NCI-H1694 treated with DMSO at 0.1 percent for 48 hours (cell line): Measurements from ENCODE around the gene POLR3GL.
"Not testable (repeated sequence)": the region's sequence is repeated elsewhere in the genome, so short reads cannot be mapped to it uniquely, and the experiment has no call there.

Experiments
- DNase-seq: peaks from one replicate; lab custom pipeline; 2025; lab: John Stamatoyannopoulos, UW

Gene POLR3GL

DNA sequence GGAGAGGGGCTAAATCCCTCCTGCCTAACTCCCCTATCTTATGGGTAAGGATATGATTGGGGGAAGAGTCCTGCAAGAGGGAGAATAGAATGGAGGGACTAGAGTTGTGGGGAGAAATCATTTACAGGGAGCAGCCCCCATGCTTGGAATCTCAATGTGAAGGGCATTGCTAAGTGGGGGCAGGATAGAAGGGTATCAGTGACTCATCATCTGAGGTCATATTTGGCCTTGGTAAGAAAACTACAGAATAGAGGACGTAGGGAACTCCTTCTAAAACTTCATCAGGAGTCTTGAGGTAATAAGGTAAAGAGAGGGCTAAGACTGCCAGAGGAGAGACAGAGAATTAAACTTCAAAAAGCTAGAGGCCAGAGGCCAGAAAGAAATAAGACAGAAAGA, 56.6 kb downstream of the POLR3GL start:
- DNase-seq = no peak

DNA sequence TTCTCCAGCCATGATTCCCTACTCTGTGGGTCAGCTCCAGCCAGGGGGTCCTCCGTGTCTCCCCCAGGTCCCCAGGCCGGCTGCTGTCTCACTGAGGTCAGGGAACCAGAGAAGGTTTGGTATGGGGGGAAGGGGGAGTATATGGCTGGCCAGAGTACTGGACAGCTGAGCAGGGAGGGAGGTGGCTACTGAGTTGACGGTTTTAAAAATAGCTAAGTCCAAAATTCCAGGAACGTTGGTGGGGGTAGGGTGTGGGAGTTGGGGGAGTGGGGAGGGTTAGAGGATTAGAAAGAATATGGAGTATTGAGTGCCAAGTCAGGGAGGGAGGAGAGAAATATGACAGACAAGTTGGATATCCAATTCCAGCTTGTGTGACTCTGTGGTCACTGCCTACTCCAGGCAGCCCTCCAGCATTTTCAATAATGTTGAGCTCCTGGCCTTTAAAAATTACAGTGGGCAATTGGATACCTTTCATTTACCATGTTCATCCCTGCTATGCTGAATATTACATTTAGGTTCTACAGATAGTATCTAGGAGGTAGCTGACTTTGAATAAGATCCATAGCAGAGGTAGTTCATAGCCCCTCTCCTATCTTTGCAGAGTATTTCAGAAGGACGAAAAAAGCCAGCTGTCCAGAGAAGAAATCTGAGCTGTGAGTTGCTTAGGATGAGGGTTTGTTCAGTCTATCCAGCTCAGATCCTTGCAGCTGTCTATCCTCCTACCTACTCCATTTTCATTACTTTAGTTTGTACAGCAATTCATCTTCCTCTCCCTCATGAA, 57.3 kb downstream of the POLR3GL start, which contains the start of gene HJV:
Gene HJV (minus strand): TSS at position 114 of the 781 bp plus-strand sequence. CDS start 1,504 bp downstream, outside the sequence.
- DNase-seq = no peak

DNA sequence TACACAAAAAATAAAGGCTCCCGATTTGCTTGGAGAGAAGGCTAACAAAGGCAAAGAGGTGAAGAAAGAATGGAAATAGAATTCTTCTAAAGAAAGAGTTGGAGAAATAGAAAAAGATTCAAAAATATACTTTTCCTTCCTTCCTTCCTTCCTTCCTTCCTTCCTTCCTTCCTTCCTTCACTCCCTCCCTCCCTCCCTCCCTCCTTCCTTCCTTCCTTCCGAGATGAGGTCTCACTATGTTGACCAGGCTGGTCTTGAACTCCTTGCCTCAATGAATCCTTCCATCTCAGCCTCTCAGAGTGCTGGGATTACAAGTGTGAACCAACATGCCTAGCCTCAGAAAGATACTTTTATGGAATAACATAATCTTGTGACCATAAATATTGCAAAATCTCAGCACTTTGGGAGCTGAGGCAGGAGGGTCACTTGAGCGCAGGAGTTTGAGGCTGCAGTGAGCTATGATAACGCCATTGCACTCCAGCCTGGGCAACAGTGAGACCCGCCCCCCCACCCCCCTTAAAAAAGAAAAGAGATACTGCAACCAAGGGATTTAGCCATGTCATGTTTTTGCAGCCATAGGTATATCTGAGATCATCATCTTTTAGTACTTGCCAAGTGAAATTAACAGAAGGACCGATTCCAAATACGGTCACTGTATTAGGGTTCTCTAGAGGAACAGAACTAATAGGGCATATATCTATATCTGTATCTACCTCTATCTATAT, 58.1 kb downstream of the POLR3GL start:
- DNase-seq = no peak

- not testable (repeated sequence) for DNase-seq
Observed at GRCh38 chr1:146025787-146026495, 61.5 kb downstream of the POLR3GL start.

GRCh38 chr1:146026650-146027049, 62.2 kb downstream of the POLR3GL start:
- DNase-seq = not testable (repeated sequence)
